GM12801 (cell line): ENCODE data around the gene CCN5.

Experiments
- CTCF ChIP-seq: IDR thresholded peaks from one replicate; pipeline ENCODE4 v1.5.1; 2011; ENCODE audit warnings: control low read depth; ENCODE audit not compliant: insufficient read length; ENCODE audit errors: extremely low read depth

Gene CCN5

GRCh38 chr20:44714701-44715498 is at the start of gene CCN5:
Gene CCN5, plus strand, starts transcription at chr20:44715369. Its CDS starts 22 bp downstream, at chr20:44715391.
- TF ChIP-seq CTCF: no peak

GRCh38 chr20:44666066-44666465 is 49.1 kb upstream of the CCN5 start:
- no peak for TF ChIP-seq CTCF

GRCh38 chr20:44678242-44678641 is 36.9 kb upstream of the CCN5 start:
- no peak for TF ChIP-seq CTCF

GRCh38 chr20:44678990-44679611 is 36.1 kb upstream of the CCN5 start:
- no peak for TF ChIP-seq CTCF

DNA sequence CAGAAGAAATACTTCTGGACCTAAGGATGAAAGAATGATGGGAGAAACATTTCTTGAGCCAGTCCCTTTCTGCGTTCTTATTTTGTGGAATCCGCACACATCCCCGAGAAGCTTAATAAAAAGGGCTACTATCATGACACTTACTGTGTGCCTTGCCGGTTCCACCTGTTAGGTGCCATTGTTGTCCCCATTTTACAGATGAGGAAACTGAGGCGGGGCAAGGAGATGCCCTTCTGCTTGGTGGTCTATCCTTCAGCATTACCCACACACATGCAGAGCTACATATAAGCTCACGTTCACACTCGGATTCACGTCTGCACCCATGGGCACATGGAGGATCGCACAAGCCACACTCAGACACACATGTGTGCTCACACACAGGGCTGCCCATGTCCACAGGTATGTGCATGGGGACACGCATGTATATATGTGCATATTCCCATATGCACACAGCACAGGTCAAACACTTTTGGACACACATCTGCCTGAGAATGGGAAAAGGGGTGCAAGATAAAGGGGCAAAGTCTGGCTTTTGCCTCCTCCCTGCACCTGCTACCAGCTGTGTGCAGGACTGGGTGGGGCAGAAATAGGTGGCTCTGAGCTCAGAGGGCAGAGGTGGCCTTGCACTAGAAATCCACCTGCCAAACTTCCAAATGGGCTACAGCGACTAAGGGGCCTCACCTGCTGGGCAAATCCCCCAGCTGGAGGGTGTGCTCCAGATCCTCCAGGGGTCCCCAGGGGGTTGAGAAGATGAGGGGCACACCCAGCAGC is 33.2 kb upstream of the CCN5 start:
- TF ChIP-seq CTCF: no peak

DNA sequence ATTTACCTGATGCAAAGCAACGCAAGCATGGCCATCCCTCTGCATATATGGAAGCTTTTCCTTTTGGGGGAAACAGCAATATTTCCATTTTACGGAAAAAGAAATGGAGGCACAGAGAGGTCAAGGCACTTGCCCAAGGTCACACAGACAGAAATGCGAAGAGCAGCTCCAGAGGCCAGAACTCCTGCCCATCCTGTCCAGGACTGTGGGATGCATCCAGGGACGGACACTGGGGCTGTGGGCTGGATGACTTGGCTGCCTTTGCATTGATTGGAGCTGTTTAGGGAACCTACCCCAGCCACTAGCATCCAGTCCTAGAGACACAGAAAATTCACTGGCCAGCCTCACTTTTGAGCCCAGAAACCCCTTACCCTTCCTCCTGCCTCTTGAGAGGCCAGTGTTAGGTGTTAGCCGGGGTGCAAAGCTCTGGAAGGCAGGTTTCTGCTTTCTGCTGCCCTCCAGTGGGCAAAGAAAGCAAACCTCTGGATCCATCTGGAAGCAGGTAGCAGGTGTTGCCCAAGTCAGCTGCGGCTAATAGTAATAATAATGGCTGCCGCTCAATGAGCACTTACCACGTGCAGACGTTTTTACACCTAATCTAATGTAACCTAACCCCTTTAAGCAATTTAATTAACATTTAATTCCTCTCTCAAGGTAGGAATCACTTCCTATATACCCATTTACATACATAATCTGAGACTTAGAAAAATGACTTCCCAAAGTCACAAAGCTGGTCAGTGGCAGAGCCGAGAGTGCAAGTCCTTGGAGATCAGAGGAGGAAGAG is 31.7 kb upstream of the CCN5 start:
- no peak for TF ChIP-seq CTCF
